ENCODE results near the gene BRWD1. TPM values are rescaled to one million over a fixed set of nuclear protein-coding genes. Genes with fewer than 3 reads are reported as not detected.

BRWD1 gene
- polyA plus RNA-seq, 2 of the 4 experiments (the other 2 are of a cell fraction): 6.9 to 22.2 TPM

DNA sequence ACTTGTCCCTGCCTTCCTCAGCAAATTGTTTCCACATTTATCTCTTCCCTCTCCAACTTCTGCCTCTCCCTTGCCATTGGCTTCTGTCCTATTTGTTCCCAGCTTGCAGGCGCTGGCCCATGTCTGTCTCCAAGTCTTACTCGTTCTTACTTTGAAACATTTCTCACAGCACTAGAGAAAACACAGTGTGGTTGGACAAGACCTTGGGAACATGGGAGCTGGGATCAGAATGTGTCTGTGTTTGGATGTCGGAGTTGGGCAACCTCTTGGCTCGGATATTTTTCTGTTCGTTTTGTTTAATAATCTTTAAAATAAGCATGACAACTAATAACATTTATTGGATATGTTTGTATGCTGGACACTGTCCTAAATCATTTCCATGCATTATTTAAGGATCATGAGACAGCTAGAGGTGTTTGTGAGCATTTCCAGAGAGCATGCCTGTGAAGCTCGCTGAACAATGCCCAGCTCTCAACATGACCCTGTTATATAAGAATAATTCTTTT lies 5.9 kb upstream of the BRWD1 start:
- DNase-seq (ENCODE audit: low read depth in 1 of 2, low spot score in 1 of 2): no peak
- ChIA-PET POLR2A (no interaction called here), CTCF (no interaction called here)
- FAIRE-seq: no peak
- Histone ChIP-seq H3K9me3 (no peaks in the 10 kb centered on the region), H3K4me1 (peaks cover 34% of the 10 kb centered on the region), H3K4me2 (no peak overlapping the region), H3K27ac (no peak overlapping the region), H3K4me3 (no peak overlapping the region)
- WGBS (ENCODE audit: missing lambda C conversion rate): 77% methylated on average over 6 of the region's 6 CpGs
- TF ChIP-seq, protein P1, sequence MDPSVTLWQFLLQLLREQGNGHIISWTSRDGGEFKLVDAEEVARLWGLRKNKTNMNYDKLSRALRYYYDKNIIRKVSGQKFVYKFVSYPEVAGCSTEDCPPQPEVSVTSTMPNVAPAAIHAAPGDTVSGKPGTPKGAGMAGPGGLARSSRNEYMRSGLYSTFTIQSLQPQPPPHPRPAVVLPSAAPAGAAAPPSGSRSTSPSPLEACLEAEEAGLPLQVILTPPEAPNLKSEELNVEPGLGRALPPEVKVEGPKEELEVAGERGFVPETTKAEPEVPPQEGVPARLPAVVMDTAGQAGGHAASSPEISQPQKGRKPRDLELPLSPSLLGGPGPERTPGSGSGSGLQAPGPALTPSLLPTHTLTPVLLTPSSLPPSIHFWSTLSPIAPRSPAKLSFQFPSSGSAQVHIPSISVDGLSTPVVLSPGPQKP (IDR thresholded peaks at IDR 0.05; ENCODE audit: low read depth, low read length): no peak
- TF ChIP-seq, protein P2, sequence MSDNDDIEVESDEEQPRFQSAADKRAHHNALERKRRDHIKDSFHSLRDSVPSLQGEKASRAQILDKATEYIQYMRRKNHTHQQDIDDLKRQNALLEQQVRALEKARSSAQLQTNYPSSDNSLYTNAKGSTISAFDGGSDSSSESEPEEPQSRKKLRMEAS (IDR thresholded peaks at IDR 0.05): no peak
- TF ChIP-seq ZC3H11A (IDR thresholded peaks at IDR 0.05) (no peak), ESRRA (IDR thresholded peaks at IDR 0.05; ENCODE audit: borderline replicate concordance, low read length) (no peak), SMC3 (IDR thresholded peaks at IDR 0.05) (no peak), RFX5 (IDR thresholded peaks at IDR 0.05) (no peak), MAZ (IDR thresholded peaks at IDR 0.05; ENCODE audit: borderline replicate concordance, low read depth, low read length) (no peak)
- no peak for ATAC-seq

DNA sequence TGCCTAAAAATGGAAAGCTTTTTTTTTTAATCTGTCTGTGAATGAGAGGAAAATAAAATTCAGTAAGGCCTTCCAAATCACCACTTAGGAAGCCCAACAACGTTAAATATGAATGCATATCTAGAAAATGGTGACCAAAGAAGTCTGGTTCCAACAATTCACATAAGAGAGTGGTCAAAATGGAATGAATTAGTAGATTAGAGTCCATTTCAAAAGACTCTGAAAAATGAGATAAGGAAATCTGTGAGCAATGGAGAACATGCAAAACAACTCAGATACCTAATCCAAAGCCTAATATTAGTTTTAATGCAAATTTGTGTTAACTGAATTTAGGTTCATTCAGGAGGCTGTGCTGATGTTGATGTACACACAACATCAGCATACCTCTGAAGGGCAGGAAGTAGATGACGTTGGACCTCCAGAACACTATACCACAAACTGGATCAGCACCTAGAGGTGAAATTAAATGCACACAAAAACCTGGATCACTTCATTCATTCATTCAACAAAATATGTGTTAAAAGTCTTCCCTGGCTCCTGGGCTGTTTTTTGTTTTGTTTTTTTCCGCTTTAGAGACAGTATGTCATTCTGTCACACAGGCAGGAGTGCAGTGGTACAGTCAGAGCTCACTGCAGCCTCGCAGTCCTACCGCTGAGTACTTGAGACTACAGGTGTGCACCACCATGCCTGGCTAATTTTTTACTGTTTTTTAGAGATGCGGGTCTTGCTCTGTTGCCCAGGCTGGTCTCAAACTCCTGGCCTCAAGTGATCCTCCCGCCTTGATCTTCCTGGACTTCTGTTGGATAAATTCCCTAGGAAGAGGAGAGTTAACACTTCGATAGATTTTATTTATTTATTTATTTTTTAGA lies 4.9 kb upstream of the BRWD1 start:
- ATAC-seq (no peak), DNase-seq (ENCODE audit: low read depth in 1 of 2, low spot score in 1 of 2) (no peak), FAIRE-seq (no peak)
- Histone ChIP-seq H3K9me3 (no peaks in the 10 kb centered on the region), H3K4me2 (no peak overlapping the region), H3K4me1 (peaks cover 34% of the 10 kb centered on the region), H3K4me3 (no peak overlapping the region), H3K27ac (no peak overlapping the region)
- TF ChIP-seq EHMT2 (IDR thresholded peaks at IDR 0.05; ENCODE audit: low read depth) (no peak), ZC3H11A (IDR thresholded peaks at IDR 0.05) (no peak), HOXB13 (CRISPR knock-in tag; IDR thresholded peaks at IDR 0.05; ENCODE audit: low read depth) (no peak), EHF (CRISPR knock-in tag; IDR thresholded peaks at IDR 0.05) (no peak), FOSL2 (IDR thresholded peaks at IDR 0.05) (no peak), FOSL2 (CRISPR knock-in tag; IDR thresholded peaks at IDR 0.05) (no peak), EP300 (IDR thresholded peaks at IDR 0.05) (no peak), JUN (IDR thresholded peaks at IDR 0.05) (no peak), TFCP2L1 (CRISPR knock-in tag; IDR thresholded peaks at IDR 0.05) (no peak), RARB (CRISPR knock-in tag; IDR thresholded peaks at IDR 0.05) (no peak)
- TF ChIP-seq, protein P2 (IDR thresholded peaks at IDR 0.05): no peak
- 84% methylated on average over 8 of the region's 8 CpGs for WGBS (ENCODE audit: missing lambda C conversion rate)
- CTCF ChIA-PET: interaction anchor here (1.0 kb wide), 1 partner anchor 73 kb away, joined by 3 read pairs; no protein-coding TSS in a partner anchor
- POLR2A ChIA-PET: no interaction called here

DNA sequence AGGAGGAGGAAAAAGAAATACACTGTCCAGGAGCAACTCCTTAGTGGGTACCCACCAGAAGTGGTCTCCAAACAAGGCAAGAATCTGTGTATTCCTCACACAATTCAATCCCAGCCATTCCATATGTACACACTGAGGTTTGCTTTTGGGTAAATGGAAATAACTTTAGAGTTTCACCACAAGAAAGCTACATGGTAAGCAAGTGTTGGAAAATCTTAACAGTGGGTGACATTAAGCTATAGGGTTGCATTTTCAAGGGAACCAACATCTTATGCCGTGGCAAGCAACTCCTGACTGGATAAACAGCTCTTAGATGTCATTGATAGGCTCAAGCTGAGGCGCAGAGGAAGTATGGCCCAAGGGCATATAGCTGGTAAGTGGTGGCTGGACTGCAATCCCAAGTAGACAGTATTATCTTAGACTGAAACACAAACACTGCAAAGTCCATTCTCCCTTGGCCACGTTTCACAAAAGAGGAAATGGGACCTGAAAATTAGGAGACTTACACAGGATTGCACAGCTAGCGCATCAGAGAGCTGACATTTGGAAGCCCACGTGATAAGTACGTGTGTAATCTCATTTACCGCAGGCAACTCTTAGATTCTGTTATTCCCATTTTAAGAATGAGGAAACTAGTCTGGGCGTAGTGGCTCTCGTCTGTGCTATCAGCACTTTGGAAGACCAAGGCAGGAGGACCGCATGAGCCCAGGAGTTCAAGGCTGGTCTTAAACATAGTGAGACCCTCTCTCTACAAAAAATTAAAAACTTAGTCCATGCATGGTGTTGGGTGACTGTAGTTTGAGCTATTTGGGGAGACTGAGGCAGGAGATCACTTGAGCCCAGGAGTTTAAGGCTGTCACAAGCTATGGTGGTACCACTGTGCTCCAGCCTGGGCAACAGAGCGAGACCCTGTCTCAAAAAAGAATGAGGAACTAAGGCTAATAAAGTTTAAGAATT lies 4.0 kb upstream of the BRWD1 start:
- TF ChIP-seq NFE2L2 (conservative IDR thresholded peaks at IDR 0.05; ENCODE audit: low read length) (no peak), CEBPB (IDR thresholded peaks at IDR 0.05) (no peak), EHF (CRISPR knock-in tag; IDR thresholded peaks at IDR 0.05) (no peak), ESRRA (IDR thresholded peaks at IDR 0.05; ENCODE audit: borderline replicate concordance, low read length) (no peak), TP53 (CRISPR knock-in tag; IDR thresholded peaks at IDR 0.05) (no peak), KDM5A (IDR thresholded peaks at IDR 0.05) (no peak), CBX8 (IDR thresholded peaks at IDR 0.05) (no peak), PHF8 (IDR thresholded peaks at IDR 0.05; ENCODE audit: borderline replicate concordance, low read depth) (no peak), RNF2 (IDR thresholded peaks at IDR 0.05; ENCODE audit: borderline replicate concordance, low read depth) (no peak)
- TF ChIP-seq, protein P2 (IDR thresholded peaks at IDR 0.05): no peak
- TF ChIP-seq, protein P3, sequence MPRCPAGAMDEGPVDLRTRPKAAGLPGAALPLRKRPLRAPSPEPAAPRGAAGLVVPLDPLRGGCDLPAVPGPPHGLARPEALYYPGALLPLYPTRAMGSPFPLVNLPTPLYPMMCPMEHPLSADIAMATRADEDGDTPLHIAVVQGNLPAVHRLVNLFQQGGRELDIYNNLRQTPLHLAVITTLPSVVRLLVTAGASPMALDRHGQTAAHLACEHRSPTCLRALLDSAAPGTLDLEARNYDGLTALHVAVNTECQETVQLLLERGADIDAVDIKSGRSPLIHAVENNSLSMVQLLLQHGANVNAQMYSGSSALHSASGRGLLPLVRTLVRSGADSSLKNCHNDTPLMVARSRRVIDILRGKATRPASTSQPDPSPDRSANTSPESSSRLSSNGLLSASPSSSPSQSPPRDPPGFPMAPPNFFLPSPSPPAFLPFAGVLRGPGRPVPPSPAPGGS (IDR thresholded peaks at IDR 0.05): no peak
- no peaks in the 10 kb centered on the region for H3K9me3 ChIP-seq
- no peak overlapping the region for H3K4me2 ChIP-seq
- DNase-seq (ENCODE audit: low read depth in 1 of 2, low spot score in 1 of 2) (no peak), FAIRE-seq (no peak), ATAC-seq (no peak)
- CTCF ChIA-PET: interaction anchor here (1.0 kb wide), 1 partner anchor 74 kb away, joined by 3 read pairs; no protein-coding TSS in a partner anchor
- H3K4me3 ChIP-seq: no peak overlapping the region
- POLR2A ChIA-PET: no interaction called here
- WGBS (ENCODE audit: missing lambda C conversion rate): 85% methylated on average over 11 of the region's 11 CpGs
- no peak overlapping the region for H3K27ac ChIP-seq
- H3K4me1 ChIP-seq: peaks cover 34% of the 10 kb centered on the region

Data from A549 (cell line).